Fibroblast of the aortic adventitia (primary cell): ENCODE results near the gene GPC5. TPM values are rescaled to one million over a fixed set of nuclear protein-coding genes. Genes with fewer than 3 reads are reported as not detected.

Source experiments
- DNase-seq: peaks from one replicate; pipeline ENCODE4 v3.0.0-alpha.2; 2010; ENCODE audit warnings: low read depth
- H3K4me3 ChIP-seq: 2 replicates; pipeline ENCODE4 v1.5.1; 2011; ENCODE audit warnings: low read depth, mild to moderate bottlenecking, control low read depth, low read length, moderate library complexity
- total RNA-seq: library from RNA; depleted of rRNA; stranded (reverse); fragments of >200 nt; gene quantifications from 2 replicates; pipeline ENCODE4 v1.2.3, GENCODE V29; 2012; ENCODE audit warnings: low replicate concordance
- TF ChIP-seq, protein P1 (sequence below): IDR thresholded peaks from 2 replicates; pipeline ENCODE4 v1.5.1; 2011; ENCODE audit warnings: mild to moderate bottlenecking, low read length, control low read depth, inconsistent platforms; ENCODE audit not compliant: insufficient read depth

The GPC5 gene
- total RNA-seq, 1 donor = 0.18 TPM

GRCh38 chr13:92414851-92415250, 1016.4 kb downstream of the GPC5 start:
- no peak overlapping the region for H3K4me3 ChIP-seq
- no peak for DNase-seq
- TF ChIP-seq, protein P1, sequence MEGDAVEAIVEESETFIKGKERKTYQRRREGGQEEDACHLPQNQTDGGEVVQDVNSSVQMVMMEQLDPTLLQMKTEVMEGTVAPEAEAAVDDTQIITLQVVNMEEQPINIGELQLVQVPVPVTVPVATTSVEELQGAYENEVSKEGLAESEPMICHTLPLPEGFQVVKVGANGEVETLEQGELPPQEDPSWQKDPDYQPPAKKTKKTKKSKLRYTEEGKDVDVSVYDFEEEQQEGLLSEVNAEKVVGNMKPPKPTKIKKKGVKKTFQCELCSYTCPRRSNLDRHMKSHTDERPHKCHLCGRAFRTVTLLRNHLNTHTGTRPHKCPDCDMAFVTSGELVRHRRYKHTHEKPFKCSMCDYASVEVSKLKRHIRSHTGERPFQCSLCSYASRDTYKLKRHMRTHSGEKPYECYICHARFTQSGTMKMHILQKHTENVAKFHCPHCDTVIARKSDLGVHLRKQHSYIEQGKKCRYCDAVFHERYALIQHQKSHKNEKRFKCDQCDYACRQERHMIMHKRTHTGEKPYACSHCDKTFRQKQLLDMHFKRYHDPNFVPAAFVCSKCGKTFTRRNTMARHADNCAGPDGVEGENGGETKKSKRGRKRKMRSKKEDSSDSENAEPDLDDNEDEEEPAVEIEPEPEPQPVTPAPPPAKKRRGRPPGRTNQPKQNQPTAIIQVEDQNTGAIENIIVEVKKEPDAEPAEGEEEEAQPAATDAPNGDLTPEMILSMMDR = no peak

- DNase-seq = no peak
- no peak overlapping the region for H3K4me3 ChIP-seq
- TF ChIP-seq, protein P1 = no peak
Measured at GRCh38 chr13:92415781-92416180, 1017.4 kb downstream of the GPC5 start.

- H3K4me3 ChIP-seq = no peak overlapping the region
- no peak for DNase-seq
- TF ChIP-seq, protein P1 = no peak
Measured at GRCh38 chr13:92418818-92419412, 1020.5 kb downstream of the GPC5 start.

- TF ChIP-seq, protein P1 = no peak
- no peak for DNase-seq
- no peak overlapping the region for H3K4me3 ChIP-seq
Measured at GRCh38 chr13:92429231-92429630, 1030.8 kb downstream of the GPC5 start.

GRCh38 chr13:92433386-92433785, 1035.0 kb downstream of the GPC5 start:
- DNase-seq = no peak
- no peak overlapping the region for H3K4me3 ChIP-seq
- TF ChIP-seq, protein P1 = no peak

DNA sequence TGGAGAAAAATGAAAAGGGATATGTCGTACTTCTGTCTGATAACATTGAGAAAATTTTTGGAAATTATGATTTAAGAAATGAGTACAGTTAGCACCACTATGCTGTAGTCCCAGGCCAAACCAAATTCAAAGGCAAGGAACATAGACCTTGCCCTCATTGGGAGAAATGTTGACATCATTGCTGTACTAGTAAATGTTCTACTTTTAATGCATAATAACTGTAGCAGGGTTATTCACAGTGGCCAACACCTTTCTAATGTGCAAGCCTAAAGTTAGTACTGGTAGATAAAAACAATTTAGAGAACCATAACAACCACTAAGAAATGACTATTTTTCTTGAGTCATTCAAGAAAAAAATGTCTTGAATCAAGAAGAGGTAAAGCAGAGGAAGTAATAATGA, 1035.5 kb downstream of the GPC5 start:
- no peak for DNase-seq
- H3K4me3 ChIP-seq = no peak overlapping the region
- TF ChIP-seq, protein P1 = no peak

DNA sequence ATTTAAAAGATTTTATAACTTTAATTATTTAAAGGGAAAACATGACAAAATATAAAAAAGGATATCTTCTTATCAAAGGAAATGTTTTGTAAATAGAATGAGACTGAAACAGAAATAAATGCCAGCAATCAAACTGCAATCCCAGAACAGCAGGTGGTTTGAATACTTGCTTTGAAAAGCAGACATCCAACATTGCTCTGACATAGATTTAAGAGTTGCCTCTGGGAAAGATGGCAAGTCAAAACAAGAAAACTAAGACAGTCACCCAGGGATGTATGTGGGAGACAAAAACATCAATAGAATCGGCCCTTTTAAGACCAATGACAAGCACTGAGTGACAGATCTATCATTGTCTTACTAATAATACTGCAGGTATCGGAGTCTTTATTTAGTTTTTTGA, 1038.5 kb downstream of the GPC5 start:
- H3K4me3 ChIP-seq = no peak overlapping the region
- DNase-seq = no peak
- TF ChIP-seq, protein P1 = no peak
